Neural progenitor cell (in vitro differentiated cells): ENCODE measurements around the gene SCRG1.

Source experiments
- EZH2 ChIP-seq: fragments of 200-600 bp; sonication (generic); IDR thresholded peaks from 2 replicates; pipeline ENCODE4 v1.6.1; 2017; ENCODE audit warnings: antibody characterized with exemption, mild to moderate bottlenecking, moderate library complexity
- TF ChIP-seq, protein P1 (sequence below): fragments of 200-600 bp; sonication (generic); IDR thresholded peaks from 2 replicates; pipeline ENCODE4 v1.5.1; 2017; ENCODE audit warnings: antibody characterized with exemption, mild to moderate bottlenecking

DNA sequence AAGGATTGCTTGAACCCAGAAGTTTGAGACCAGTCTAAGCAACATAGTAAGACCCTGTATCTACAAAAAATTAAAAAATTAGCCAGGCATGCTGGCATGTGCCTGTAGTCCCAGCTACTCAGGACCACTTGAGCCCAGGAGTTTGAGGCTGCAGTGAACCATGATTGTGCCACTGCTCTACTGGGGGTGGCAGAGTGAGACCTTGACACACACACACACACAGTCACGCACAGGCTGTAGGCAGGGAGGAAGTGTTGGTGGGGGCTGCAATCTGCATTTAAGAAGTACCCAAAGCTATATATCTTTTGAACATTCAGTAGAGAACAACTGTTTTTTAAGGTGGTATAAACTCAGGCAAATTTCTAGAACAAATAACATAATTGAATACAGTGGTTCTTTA lies 7.2 kb downstream of the SCRG1 start:
- TF ChIP-seq, protein P1, sequence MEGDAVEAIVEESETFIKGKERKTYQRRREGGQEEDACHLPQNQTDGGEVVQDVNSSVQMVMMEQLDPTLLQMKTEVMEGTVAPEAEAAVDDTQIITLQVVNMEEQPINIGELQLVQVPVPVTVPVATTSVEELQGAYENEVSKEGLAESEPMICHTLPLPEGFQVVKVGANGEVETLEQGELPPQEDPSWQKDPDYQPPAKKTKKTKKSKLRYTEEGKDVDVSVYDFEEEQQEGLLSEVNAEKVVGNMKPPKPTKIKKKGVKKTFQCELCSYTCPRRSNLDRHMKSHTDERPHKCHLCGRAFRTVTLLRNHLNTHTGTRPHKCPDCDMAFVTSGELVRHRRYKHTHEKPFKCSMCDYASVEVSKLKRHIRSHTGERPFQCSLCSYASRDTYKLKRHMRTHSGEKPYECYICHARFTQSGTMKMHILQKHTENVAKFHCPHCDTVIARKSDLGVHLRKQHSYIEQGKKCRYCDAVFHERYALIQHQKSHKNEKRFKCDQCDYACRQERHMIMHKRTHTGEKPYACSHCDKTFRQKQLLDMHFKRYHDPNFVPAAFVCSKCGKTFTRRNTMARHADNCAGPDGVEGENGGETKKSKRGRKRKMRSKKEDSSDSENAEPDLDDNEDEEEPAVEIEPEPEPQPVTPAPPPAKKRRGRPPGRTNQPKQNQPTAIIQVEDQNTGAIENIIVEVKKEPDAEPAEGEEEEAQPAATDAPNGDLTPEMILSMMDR: no peak
- TF ChIP-seq EZH2: no peak
